Omental fat pad (tissue), 4 donors: ENCODE results near the gene GLI2. TPM values are rescaled to one million over a fixed set of nuclear protein-coding genes. Genes with fewer than 3 reads are reported as not detected.

Experiments used
- ATAC-seq: fragments of 150-250 bp; one replicate; pipeline ENCODE4 v1.9.1; 2016; ENCODE audit warnings: mild to moderate bottlenecking, moderate library complexity; ENCODE audit not compliant: low FRiP score
- DNase-seq: peaks from one replicate; pipeline ENCODE4 v3.0.0-alpha.2; 2019; ENCODE audit warnings: low spot score
- total RNA-seq, 4 donors: library from RNA; depleted of rRNA; stranded (reverse); fragments of >200 nt; gene quantifications; one replicate each; pipeline ENCODE4 v1.1.0, GENCODE V29; 2016
- TF ChIP-seq, protein P1 (sequence below), 3 donors: fragments of 450-650 bp; IDR thresholded peaks; one replicate each; pipeline ENCODE4 v1.5.1; 2016 to 2017; ENCODE audit warnings: antibody characterized with exemption in 3 of 3, mild to moderate bottlenecking in 3 of 3, moderate library complexity in 2 of 3

GLI2 gene
- total RNA-seq, 4 donors from 2014 or later = 1.3 to 2.4 (median 1.4) TPM

DNA sequence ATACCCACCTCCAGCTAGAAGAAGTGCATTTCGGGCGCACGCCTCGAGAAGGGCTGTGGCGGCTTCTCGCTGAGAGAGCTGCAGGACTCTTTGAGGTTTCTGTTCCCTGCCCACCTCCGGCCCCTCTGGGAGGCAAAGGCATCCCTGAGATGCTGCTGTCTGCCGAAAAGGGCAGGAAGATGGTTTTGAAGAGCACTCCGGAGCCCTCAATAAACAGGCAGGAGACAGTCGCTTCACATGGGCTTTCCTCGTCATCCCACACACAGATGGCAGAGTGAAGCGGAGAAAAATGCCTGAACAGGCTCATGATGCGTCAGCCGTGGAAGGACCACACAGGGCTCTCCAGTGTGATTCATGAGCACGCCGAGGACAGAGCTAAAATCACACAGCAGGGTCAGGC is 25.4 kb upstream of the GLI2 start:
- no peak for DNase-seq
- no peak for ATAC-seq
- TF ChIP-seq, protein P1, sequence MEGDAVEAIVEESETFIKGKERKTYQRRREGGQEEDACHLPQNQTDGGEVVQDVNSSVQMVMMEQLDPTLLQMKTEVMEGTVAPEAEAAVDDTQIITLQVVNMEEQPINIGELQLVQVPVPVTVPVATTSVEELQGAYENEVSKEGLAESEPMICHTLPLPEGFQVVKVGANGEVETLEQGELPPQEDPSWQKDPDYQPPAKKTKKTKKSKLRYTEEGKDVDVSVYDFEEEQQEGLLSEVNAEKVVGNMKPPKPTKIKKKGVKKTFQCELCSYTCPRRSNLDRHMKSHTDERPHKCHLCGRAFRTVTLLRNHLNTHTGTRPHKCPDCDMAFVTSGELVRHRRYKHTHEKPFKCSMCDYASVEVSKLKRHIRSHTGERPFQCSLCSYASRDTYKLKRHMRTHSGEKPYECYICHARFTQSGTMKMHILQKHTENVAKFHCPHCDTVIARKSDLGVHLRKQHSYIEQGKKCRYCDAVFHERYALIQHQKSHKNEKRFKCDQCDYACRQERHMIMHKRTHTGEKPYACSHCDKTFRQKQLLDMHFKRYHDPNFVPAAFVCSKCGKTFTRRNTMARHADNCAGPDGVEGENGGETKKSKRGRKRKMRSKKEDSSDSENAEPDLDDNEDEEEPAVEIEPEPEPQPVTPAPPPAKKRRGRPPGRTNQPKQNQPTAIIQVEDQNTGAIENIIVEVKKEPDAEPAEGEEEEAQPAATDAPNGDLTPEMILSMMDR (IDR thresholded peaks at IDR 0.05) = no peak

DNA sequence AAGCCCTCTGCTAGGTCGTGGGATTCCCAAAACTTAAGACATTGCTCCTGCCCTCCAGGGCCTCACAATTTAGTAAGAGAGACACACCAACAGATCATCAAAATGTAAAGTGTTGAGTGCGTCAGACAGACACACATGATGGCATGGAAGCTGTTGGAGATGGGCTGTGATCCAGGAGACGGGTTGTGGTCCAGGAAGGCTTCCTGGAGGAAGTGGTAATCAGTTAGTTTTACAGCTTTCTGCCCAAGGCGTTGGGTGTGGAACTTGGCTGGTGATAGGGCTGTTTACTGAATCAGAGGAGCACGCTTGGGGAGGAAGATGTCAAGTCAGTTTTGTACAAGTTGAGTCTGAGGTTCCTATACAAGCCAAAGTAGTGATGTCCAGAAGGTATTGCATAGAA is 24.0 kb upstream of the GLI2 start:
- TF ChIP-seq, protein P1 (IDR thresholded peaks at IDR 0.05) = no peak
- ATAC-seq (no peak), DNase-seq (no peak)

DNA sequence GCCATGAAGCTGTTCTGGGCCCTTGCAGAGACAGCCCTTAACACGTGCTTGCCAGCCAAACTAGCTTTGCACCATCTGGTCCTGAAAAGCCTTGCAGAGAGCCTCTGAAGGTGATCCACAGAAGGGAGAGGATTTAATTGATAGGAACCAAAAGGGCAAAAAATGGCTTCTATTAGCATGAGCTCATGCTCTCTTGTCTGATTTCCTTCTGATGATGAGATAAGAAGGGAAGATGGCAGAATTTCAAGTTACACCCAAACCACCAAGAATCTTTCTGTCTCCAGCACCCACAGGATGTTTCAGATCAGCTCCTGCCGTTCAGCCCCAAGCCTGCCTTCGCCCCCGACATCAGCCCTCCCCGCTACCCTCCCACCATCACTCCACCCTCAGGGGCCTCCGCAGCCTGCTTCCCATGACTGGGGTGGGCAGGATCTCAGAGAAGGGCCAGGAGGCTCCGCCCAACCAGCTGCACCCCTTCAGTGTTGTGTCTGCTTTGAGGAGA is 23.4 kb upstream of the GLI2 start:
- no peak for ATAC-seq
- TF ChIP-seq, protein P1 (IDR thresholded peaks at IDR 0.05) = no peak

DNA sequence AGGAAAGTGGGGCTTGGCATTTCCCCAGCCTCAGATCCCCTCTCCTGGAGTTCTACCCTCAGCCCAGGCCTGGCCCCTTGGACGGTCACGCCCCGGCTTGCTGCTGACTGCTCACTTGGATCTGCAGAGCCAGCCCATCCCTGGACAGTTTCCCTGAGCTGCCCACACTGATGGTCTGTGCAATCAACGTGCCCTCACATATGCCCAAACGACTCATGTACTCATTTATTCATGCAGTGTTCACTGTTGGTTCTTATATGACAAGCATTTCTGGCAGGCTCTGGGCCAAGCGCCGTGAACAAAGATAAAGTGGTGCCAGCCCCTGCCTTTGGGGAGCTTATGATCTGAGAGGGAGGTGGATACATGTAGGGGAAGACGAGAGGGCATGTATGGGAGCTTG is 20.3 kb upstream of the GLI2 start:
- TF ChIP-seq, protein P1 (IDR thresholded peaks at IDR 0.05) = no peak
- no peak for ATAC-seq
- no peak for DNase-seq

More for the DNA sequence above, 23.4 kb upstream of the GLI2 start:
- no peak for DNase-seq

DNA sequence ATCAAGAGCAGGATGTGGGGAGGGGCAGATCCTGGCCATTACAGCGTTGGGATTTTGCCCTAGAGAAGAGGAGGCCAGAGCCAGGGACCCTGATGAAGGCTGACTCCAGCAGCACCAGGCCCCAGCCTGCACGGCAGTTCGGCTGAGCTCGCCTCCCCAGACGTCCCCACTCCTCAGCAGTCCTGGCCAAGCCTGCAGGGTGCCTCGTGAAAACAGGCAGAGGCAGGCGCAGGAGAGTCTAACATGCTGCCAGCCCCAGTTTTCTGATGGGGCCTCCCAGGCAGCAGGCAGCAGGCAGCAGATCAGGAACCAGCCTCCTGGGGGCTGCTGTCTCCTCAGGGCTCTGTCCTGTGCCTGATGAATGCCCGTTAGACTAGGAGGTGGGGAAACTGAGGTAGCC is 19.7 kb upstream of the GLI2 start:
- ATAC-seq (no peak), DNase-seq (no peak)
- TF ChIP-seq, protein P1 (IDR thresholded peaks at IDR 0.05) = no peak

DNA sequence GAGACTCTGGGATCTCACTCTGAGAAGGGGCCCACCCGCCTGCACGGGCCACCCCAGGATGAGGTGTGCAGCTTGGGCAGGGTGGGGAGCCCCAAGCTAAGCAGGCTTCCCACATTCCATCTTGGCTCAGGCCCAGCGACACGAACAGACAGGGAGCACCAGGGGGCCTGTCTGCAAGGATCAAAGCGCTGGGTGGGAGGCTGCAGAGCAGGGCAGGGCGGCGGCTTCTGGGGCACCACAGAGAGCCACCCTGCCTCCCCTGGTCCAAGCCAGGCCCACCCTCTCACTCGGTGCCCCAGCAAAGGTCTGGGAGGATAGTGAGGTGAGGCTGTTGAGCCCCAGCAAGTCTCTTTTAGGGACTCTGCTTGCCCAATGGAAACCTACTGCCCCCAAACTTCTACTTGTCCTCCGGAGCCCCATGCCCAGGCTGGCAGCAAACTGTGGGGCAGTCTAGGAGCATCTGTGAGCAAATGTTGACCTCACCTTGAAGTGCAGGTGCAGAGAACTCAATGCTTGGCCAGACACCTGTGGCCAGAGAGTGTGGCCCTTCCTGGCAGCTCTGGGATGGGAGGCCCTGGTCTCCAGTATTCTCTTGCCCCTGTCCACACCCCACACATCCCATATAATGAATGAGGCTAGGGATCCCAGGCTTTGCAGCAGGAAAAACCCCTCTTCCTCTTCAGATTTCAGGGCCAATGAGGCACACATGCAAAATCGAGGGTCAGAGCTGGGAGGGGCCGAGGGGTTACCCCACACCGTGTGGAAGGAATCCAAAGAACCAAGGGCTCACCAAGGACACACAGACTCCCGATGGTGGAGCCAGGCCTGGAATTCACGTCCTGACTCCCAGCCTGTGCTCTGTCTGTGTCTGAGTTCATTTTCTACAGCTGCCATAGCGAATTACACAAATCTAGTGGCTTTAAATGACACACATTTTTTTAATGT is 18.8 kb upstream of the GLI2 start:
- TF ChIP-seq, protein P1 (IDR thresholded peaks at IDR 0.05) = no peak
- no peak for ATAC-seq
- DNase-seq = no peak

DNA sequence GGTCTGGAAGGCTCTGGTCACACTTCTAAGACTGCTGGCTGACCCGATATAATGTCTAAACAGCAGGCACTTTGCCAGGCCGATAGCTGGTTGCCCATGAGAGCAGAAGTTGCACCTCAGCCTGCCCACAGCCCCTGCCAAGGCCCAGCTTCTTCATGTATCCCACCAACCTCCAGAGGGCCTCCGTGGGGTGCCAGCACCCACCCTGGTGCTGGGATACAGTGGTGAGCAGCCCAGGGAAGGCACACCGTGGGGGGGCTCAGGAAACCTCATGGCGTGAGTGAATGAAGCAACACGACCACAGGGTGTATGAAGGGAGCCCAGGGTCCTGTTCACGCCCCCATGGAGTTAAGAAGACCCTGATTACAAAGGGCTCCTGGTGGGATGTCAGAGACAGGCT is 16.2 kb upstream of the GLI2 start:
- ATAC-seq (no peak), DNase-seq (no peak)
- TF ChIP-seq, protein P1 (IDR thresholded peaks at IDR 0.05) = no peak
